H7 (cell line): ENCODE results near the gene MAGEF1. TPM values are rescaled to one million over a fixed set of nuclear protein-coding genes. Genes with fewer than 3 reads are reported as not detected.

Source experiments
- DNase-seq: peaks from one replicate; pipeline ENCODE4 v3.0.0; 2012
- H3K27me3 ChIP-seq: 2 replicates; pipeline ENCODE4 v1.6.0; 2011; ENCODE audit warnings: mild to moderate bottlenecking, low read length; ENCODE audit not compliant: control insufficient read depth, insufficient read depth
- H3K36me3 ChIP-seq: replicated peaks from 2 replicates; pipeline ENCODE4 v1.5.1; 2011; ENCODE audit warnings: low read length; ENCODE audit not compliant: control insufficient read depth, insufficient read depth
- H3K4me3 ChIP-seq: 2 replicates; pipeline ENCODE4 v1.5.1; 2011; ENCODE audit warnings: low read depth, mild to moderate bottlenecking, control low read depth, low read length, moderate library complexity; ENCODE audit not compliant: insufficient read depth
- total RNA-seq: library from RNA; depleted of rRNA; stranded (reverse); fragments of >200 nt; shearing (Covaris generic); gene quantifications from 2 replicates; pipeline ENCODE4 v1.2.3, GENCODE V29; 2014; rRNA removed

Gene MAGEF1
- 59.8 and 61.0 TPM in 2 replicates for total RNA-seq

GRCh38 chr3:184711493-184712247 lies at the start of gene MAGEF1:
Gene MAGEF1, minus strand, starts transcription at chr3:184712064. Its CDS starts 243 bp downstream, at chr3:184711821.
- DNase-seq = peak; percentile 96
- Histone ChIP-seq H3K4me3 (peak within 1 kb of the TSS; percentile 77), H3K36me3 (peaks cover 3% of the 10 kb centered on the region), H3K27me3 (no peaks in the 10 kb centered on the region)

- no peak for DNase-seq
- no peaks in the 10 kb centered on the region; the same call in 1 of the 2 replicates for H3K36me3 ChIP-seq
- no peak overlapping the region for H3K4me3 ChIP-seq
- no peaks in the 10 kb centered on the region; the same call in 1 of the 2 replicates for H3K27me3 ChIP-seq
These were observed 49.4 kb upstream of the MAGEF1 start for GRCh38 chr3:184761075-184761841.

- Histone ChIP-seq H3K4me3 (no peak overlapping the region), H3K36me3 (no peaks in the 10 kb centered on the region; the same call in 1 of the 2 replicates), H3K27me3 (no peaks in the 10 kb centered on the region; the same call in 1 of the 2 replicates)
- DNase-seq = no peak
These were observed 48.6 kb upstream of the MAGEF1 start for GRCh38 chr3:184760337-184761074.

- H3K27me3 ChIP-seq = no peaks in the 10 kb centered on the region; the same call in 1 of the 2 replicates
- no peaks in the 10 kb centered on the region; the same call in 1 of the 2 replicates for H3K36me3 ChIP-seq
- DNase-seq = no peak
- H3K4me3 ChIP-seq = no peak overlapping the region
These were observed 47.9 kb upstream of the MAGEF1 start for GRCh38 chr3:184759666-184760200.

GRCh38 chr3:184758056-184758455 lies 46.2 kb upstream of the MAGEF1 start:
- no peaks in the 10 kb centered on the region; the same call in 1 of the 2 replicates for H3K36me3 ChIP-seq
- no peak for DNase-seq
- no peak overlapping the region for H3K4me3 ChIP-seq

GRCh38 chr3:184757022-184757651 lies 45.3 kb upstream of the MAGEF1 start:
- no peak for DNase-seq
- Histone ChIP-seq H3K36me3 (no peaks in the 10 kb centered on the region; the same call in 1 of the 2 replicates), H3K27me3 (no peaks in the 10 kb centered on the region; the same call in 1 of the 2 replicates), H3K4me3 (no peak overlapping the region)

More at GRCh38 chr3:184758056-184758455, 46.2 kb upstream of the MAGEF1 start:
- no peaks in the 10 kb centered on the region; the same call in 1 of the 2 replicates for H3K27me3 ChIP-seq

GRCh38 chr3:184756151-184757021 lies 44.5 kb upstream of the MAGEF1 start:
- peak; percentile 74 for DNase-seq
- no peaks in the 10 kb centered on the region; the same call in 1 of the 2 replicates for H3K27me3 ChIP-seq
- no peaks in the 10 kb centered on the region; the same call in 1 of the 2 replicates for H3K36me3 ChIP-seq
- no peak overlapping the region for H3K4me3 ChIP-seq

GRCh38 chr3:184755315-184755731 lies 43.5 kb upstream of the MAGEF1 start:
- no peak for DNase-seq
- Histone ChIP-seq H3K36me3 (no peaks in the 10 kb centered on the region; the same call in 1 of the 2 replicates), H3K27me3 (no peaks in the 10 kb centered on the region; the same call in 1 of the 2 replicates), H3K4me3 (no peak overlapping the region)

- Histone ChIP-seq H3K36me3 (no peaks in the 10 kb centered on the region), H3K27me3 (no peaks in the 10 kb centered on the region; the same call in 1 of the 2 replicates), H3K4me3 (no peak overlapping the region)
- no peak for DNase-seq
These were observed 40.5 kb upstream of the MAGEF1 start for GRCh38 chr3:184752361-184752760.

GRCh38 chr3:184751204-184752040 lies 39.6 kb upstream of the MAGEF1 start:
- no peaks in the 10 kb centered on the region for H3K36me3 ChIP-seq
- DNase-seq = no peak
- H3K4me3 ChIP-seq = no peak overlapping the region
- H3K27me3 ChIP-seq = no peaks in the 10 kb centered on the region; the same call in 1 of the 2 replicates

- Histone ChIP-seq H3K36me3 (no peaks in the 10 kb centered on the region), H3K4me3 (no peak overlapping the region), H3K27me3 (no peaks in the 10 kb centered on the region; the same call in 1 of the 2 replicates)
- DNase-seq = no peak
These were observed 38.7 kb upstream of the MAGEF1 start for GRCh38 chr3:184750349-184751083.
